Activated CD8-positive, alpha-beta T cell treated with anti-CD3 and anti-CD28 coated beads for 36 hours (primary cell): ENCODE measurements around the gene FGB. TPM values are rescaled to one million over a fixed set of nuclear protein-coding genes. Genes with fewer than 3 reads are reported as not detected.

ENCODE experiments used
- ATAC-seq: fragments of 200-7000 bp; cut with Tn5 transposase; one replicate; pipeline ENCODE4 v1.10.0; 2021; ENCODE audit warnings: mild to moderate bottlenecking, moderate library complexity
- CTCF ChIA-PET: fragments of 350-600 bp; sonication (Branson Sonifier 250); formaldehyde crosslinking; loops from one replicate; lab custom pipeline; 2021; ENCODE audit warnings: antibody characterized with exemption; lab: Charles Lee
- POLR2A ChIA-PET: fragments of 350-600 bp; sonication (Branson Sonifier 250); formaldehyde crosslinking; loops from one replicate; lab custom pipeline; 2021; ENCODE audit warnings: antibody characterized with exemption; lab: Charles Lee
- DNase-seq: peaks from one replicate; pipeline ENCODE4 v3.0.0-alpha.2; 2020
- H3K27ac Mint-ChIP-seq: one replicate; pipeline ENCODE4 v1.8.0; 2021; ENCODE audit warnings: mild to moderate bottlenecking, mixed read lengths
- H3K27me3 Mint-ChIP-seq: one replicate; pipeline ENCODE4 v1.8.0; 2021; ENCODE audit warnings: mixed read lengths
- H3K36me3 Mint-ChIP-seq: one replicate; pipeline ENCODE4 v1.8.0; 2021; ENCODE audit warnings: low read depth, mixed read lengths
- H3K4me1 Mint-ChIP-seq: one replicate; pipeline ENCODE4 v1.8.0; 2021; ENCODE audit warnings: low read depth, mixed read lengths
- H3K4me3 Mint-ChIP-seq: one replicate; pipeline ENCODE4 v1.8.0; 2021; ENCODE audit warnings: mild to moderate bottlenecking, moderate library complexity, mixed read lengths
- H3K9me3 Mint-ChIP-seq: one replicate; pipeline ENCODE4 v1.8.0; 2021; ENCODE audit warnings: mixed read lengths
- intact Hi-C: fragments of 100-400 bp; cut with micrococcal nuclease; formaldehyde crosslinking; loops from one replicate; pipeline ENCODE4 v1.10.0; 2022
- total RNA-seq, 2 experiments: library from RNA; stranded (reverse); gene quantifications; one replicate each; pipeline ENCODE4 v1.2.3, GENCODE V29; 2021
- TF ChIP-seq, protein P1 (sequence below): fragments of 200-600 bp; IDR thresholded peaks from one replicate; pipeline ENCODE4 v1.8.0; 2022; ENCODE audit warnings: antibody characterized with exemption, mild to moderate bottlenecking

FGB gene
- total RNA-seq, 2 experiments from 2014 or later, result not detected

DNA sequence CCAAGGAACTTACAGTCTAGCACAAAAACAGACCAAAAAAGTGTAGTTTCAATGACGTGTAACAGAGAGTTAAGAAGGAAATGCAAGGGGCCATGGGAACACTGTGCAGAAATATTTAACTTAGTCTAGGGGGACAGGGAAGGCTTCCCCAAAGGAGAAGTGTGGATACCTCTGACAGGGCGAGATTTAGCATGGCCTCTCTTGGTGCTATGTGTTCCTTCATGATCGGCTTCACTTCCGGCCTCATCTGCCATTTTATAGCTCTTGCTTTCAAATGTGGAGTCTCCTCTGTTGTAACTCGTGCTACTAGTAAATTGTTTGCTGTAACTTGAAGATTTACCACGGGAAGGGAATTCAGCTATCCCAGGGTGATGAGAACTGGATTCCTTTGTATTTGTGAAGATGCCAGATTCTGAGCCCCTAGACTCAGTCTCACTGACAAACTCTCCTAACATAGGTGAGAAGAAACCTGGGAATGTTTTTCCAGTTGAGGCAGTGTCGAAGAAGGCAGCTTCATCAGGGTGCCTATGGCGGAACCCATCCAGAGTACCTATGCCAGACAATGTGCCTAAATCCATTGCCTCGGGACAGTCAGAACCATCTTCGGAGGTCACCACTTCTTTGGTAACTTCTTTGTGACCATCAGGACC, 22.7 kb downstream of the FGB start:
- H3K4me3 Mint-ChIP-seq, result no peak overlapping the region
- ChIA-PET POLR2A (no interaction called here), CTCF (interaction anchor here (1.6 kb wide), 1 partner anchor 26 kb away, joined by 4 read pairs; no protein-coding TSS in a partner anchor)
- no peak for ATAC-seq
- peaks cover 15% of the 10 kb centered on the region for H3K27me3 Mint-ChIP-seq
- H3K4me1 Mint-ChIP-seq, result no peaks in the 10 kb centered on the region
- DNase-seq, result no peak
- no peak overlapping the region for H3K27ac Mint-ChIP-seq
- TF ChIP-seq, protein P1, sequence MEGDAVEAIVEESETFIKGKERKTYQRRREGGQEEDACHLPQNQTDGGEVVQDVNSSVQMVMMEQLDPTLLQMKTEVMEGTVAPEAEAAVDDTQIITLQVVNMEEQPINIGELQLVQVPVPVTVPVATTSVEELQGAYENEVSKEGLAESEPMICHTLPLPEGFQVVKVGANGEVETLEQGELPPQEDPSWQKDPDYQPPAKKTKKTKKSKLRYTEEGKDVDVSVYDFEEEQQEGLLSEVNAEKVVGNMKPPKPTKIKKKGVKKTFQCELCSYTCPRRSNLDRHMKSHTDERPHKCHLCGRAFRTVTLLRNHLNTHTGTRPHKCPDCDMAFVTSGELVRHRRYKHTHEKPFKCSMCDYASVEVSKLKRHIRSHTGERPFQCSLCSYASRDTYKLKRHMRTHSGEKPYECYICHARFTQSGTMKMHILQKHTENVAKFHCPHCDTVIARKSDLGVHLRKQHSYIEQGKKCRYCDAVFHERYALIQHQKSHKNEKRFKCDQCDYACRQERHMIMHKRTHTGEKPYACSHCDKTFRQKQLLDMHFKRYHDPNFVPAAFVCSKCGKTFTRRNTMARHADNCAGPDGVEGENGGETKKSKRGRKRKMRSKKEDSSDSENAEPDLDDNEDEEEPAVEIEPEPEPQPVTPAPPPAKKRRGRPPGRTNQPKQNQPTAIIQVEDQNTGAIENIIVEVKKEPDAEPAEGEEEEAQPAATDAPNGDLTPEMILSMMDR, result no peak
- no peaks in the 10 kb centered on the region for H3K36me3 Mint-ChIP-seq
- H3K9me3 Mint-ChIP-seq, result no peaks in the 10 kb centered on the region
- intact Hi-C loops, result no loop called here

DNA sequence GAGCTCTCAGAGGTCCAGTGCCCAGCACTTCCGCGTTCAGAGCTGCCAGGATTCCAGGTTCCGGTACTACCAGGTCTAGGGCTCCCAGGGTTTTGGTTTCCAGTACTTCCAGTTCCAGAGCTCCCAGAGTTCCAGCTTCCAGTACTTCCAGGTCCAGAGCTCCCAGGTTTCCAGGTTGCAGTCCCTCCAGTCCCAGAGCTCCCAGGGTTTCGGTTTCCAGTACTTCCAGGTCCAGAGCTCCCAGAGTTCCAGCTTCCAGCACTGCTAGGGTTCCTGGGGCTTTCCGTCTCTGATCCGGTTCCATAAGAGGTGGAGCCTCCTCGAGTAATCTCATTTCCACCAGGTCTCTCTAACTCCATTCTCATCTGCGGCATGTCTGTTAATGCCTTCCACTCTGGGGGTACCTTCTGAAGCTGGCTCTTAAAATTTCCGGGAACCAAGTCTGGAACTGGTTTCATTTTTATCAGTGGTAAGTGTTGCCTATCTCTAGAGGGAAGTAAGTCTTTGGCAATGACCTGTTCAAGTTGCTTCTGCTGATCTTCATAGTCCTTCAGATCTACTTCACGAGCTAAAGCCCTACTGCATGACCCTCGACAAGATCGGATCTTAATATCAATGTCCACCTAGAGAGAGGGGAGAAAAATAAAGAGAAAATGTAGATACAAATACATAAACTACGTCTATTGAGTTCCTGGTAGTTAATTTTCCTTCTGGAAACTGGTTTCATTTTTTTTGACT, 23.7 kb downstream of the FGB start:
- Mint-ChIP-seq H3K4me1 (no peaks in the 10 kb centered on the region), H3K4me3 (no peak overlapping the region), H3K27me3 (peaks cover 18% of the 10 kb centered on the region), H3K27ac (no peak overlapping the region), H3K9me3 (no peaks in the 10 kb centered on the region), H3K36me3 (no peaks in the 10 kb centered on the region)
- TF ChIP-seq, protein P1, result no peak
- no peak for ATAC-seq
- ChIA-PET POLR2A (no interaction called here), CTCF (interaction anchor here (1.6 kb wide), 1 partner anchor 27 kb away, joined by 4 read pairs; no protein-coding TSS in a partner anchor)
- no peak for DNase-seq
- intact Hi-C loops, result no loop called here

DNA sequence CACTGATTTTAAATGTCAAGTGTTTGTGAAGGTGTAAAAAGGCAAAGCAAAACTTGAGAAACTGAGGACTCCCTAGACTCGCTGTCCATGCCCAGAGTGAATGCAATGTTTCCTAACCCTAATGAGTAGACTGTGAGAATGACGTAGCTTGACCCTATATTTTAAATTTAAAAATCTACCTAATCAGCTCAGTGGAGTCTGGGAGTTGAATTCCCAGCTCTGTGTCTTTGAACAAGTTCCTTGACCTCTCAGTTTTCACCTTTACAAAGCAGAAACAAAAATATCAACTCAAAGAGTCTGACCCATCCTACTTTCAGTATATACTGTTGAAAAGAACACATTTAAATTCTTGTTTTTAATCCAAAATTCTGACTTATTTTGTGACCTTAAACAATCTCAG, 25.4 kb downstream of the FGB start:
- H3K4me1 Mint-ChIP-seq, result no peaks in the 10 kb centered on the region
- ChIA-PET CTCF (interaction anchor here (1.2 to 2.1 kb wide), 3 partner anchors 30 to 38 kb away, joined by 3 to 8 read pairs (median 5); no protein-coding TSS in a partner anchor), POLR2A (interaction anchor here (0.5 kb wide), 1 partner anchor 451 kb away, joined by 3 read pairs; no protein-coding TSS in a partner anchor)
- no peak for DNase-seq
- ATAC-seq, result no peak
- H3K27me3 Mint-ChIP-seq, result peaks cover 19% of the 10 kb centered on the region
- H3K9me3 Mint-ChIP-seq, result no peaks in the 10 kb centered on the region
- H3K27ac Mint-ChIP-seq, result no peak overlapping the region
- TF ChIP-seq, protein P1, result no peak
- intact Hi-C loops, result no loop called here
- no peaks in the 10 kb centered on the region for H3K36me3 Mint-ChIP-seq
- H3K4me3 Mint-ChIP-seq, result no peak overlapping the region

DNA sequence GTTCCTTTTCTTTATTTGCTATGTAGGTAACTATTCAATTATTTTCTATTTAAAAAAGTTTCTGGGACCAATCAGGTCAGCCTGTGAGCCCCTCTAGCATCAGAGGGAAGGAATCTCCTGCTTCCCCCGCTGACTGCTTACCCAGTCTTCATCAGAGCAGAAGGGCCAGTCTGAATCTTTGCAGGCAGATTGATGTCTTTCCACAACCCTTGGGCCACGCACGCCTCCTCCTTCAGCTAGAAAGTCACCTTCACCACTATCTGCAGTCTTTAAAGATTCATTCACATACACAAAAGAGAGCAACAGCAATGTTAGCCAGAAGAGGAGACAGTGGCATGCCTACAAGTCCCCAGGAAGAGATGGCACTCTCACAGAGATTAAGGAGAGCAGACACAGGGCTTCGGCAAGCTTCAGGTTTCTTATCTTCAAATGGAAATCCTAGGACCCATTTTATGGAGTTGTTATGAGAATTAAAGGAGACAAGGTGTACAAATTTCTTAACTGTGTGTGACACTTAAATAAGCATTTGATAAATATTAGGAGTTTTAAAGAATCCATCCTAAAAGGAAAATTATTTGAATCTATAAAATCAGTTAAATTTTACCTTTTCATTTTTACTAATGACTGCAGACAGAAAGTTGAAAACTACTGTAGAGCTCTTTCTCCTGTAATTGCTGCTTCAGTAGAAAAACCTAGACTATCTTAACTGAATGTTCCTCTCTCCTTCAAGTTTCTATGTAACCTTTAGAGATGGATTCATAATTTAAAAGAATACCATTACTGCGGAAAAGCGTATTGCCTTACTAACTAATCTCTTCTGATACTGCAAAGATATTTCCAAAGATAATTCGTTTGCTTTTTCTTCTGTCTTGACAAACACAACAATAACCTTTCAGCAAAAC, 26.7 kb downstream of the FGB start:
- H3K36me3 Mint-ChIP-seq, result no peaks in the 10 kb centered on the region
- H3K4me1 Mint-ChIP-seq, result no peaks in the 10 kb centered on the region
- intact Hi-C loops, result no loop called here
- POLR2A ChIA-PET, result no interaction called here
- no peak overlapping the region for H3K4me3 Mint-ChIP-seq
- DNase-seq (no peak), ATAC-seq (no peak)
- no peaks in the 10 kb centered on the region for H3K9me3 Mint-ChIP-seq
- CTCF ChIA-PET, result interaction anchor here (2.1 kb wide), 1 partner anchor 29 kb away, joined by 8 read pairs; no protein-coding TSS in a partner anchor
- TF ChIP-seq, protein P1, result no peak
- no peak overlapping the region for H3K27ac Mint-ChIP-seq
- peaks cover 19% of the 10 kb centered on the region for H3K27me3 Mint-ChIP-seq
